Osteocyte (in vitro differentiated cells): Measurements from ENCODE around the gene TAT. TPM values are rescaled to one million over a fixed set of nuclear protein-coding genes. Genes with fewer than 3 reads are reported as not detected.
"Not testable (repeated sequence)": the region's sequence is repeated elsewhere in the genome, so short reads cannot be mapped to it uniquely, and the experiment has no call there.

Experiments used
- DNase-seq: peaks from one replicate; pipeline ENCODE4 v3.0.0; 2021; ENCODE audit warnings: mixed read lengths; ENCODE audit not compliant: unreplicated experiment; ENCODE audit errors: extremely low spot score
- H3K27ac Mint-ChIP-seq: one replicate; pipeline ENCODE4 v1.8.0; 2021; ENCODE audit warnings: mild to moderate bottlenecking, mixed read lengths; ENCODE audit not compliant: unreplicated experiment
- H3K27me3 Mint-ChIP-seq: one replicate; pipeline ENCODE4 v1.8.0; 2021; ENCODE audit warnings: mixed read lengths; ENCODE audit not compliant: unreplicated experiment
- H3K36me3 Mint-ChIP-seq: one replicate; pipeline ENCODE4 v1.8.0; 2021; ENCODE audit warnings: mixed read lengths; ENCODE audit not compliant: unreplicated experiment
- H3K4me1 Mint-ChIP-seq: one replicate; pipeline ENCODE4 v1.8.0; 2021; ENCODE audit warnings: mixed read lengths; ENCODE audit not compliant: unreplicated experiment
- H3K4me3 Mint-ChIP-seq: one replicate; pipeline ENCODE4 v1.8.0; 2021; ENCODE audit warnings: mild to moderate bottlenecking, moderate library complexity, mixed read lengths; ENCODE audit not compliant: unreplicated experiment
- H3K9me3 Mint-ChIP-seq: one replicate; pipeline ENCODE4 v1.8.0; 2021; ENCODE audit warnings: mixed read lengths; ENCODE audit not compliant: unreplicated experiment
- CTCF ChIP-seq: fragments of 200-600 bp; sonication (generic); IDR thresholded peaks from 2 replicates; pipeline ENCODE4 v1.5.0; 2021; ENCODE audit warnings: antibody characterized with exemption, mild to moderate bottlenecking, moderate library complexity
- total RNA-seq: library from RNA; stranded (reverse); gene quantifications from 2 replicates; pipeline ENCODE4 v1.2.1, GENCODE V29; 2021

TAT gene
- total RNA-seq, 1 donor from 2014 or later: not detected

DNA sequence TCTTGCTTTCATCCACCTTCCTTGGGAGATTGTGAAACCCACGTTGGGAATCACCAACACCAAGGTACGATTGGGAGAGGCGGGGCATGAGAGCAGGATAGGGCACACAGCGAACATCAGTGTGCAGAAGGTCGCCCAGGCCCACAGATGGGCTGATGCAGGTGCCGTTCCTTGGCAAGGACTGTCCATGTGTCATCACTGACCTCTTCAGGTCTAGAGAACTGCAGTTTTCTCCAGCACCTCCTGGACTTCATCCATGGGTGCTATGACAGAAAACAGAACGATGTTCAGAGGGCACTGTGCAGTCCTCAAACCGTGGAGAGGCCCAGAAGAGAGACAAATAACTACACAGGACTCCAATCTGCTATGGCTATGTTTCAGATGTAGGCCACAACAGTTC is 23.9 kb upstream of the TAT start:
- Mint-ChIP-seq H3K9me3 (no peaks in the 10 kb centered on the region), H3K4me1 (no peaks in the 10 kb centered on the region), H3K36me3 (no peaks in the 10 kb centered on the region), H3K27ac (no peak overlapping the region), H3K4me3 (no peak overlapping the region), H3K27me3 (peaks cover 9% of the 10 kb centered on the region)
- TF ChIP-seq CTCF: no peak
- DNase-seq: no peak

DNA sequence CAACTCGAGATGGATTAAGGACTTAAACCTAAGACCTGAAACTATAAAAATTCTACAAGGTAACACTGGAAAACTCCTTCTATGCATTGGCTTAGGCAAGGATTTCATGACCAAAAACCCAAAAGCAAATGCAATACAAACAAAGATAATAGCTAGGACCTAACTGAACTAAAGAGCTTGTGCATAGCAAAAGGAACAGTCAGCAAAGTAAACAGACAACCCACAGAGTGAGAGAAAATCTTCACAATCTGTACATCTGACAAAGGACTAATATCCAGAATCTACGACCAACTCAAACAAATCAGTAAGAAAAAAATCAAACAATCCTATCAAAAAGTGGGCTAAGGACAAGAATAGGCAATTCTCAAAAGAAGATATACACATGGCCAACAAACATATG is 21.5 kb upstream of the TAT start:
- not testable (repeated sequence) for H3K4me3 Mint-ChIP-seq, H3K9me3 Mint-ChIP-seq, H3K27ac Mint-ChIP-seq, H3K36me3 Mint-ChIP-seq, H3K4me1 Mint-ChIP-seq, DNase-seq
- peaks cover 16% of the 10 kb centered on the region for H3K27me3 Mint-ChIP-seq

DNA sequence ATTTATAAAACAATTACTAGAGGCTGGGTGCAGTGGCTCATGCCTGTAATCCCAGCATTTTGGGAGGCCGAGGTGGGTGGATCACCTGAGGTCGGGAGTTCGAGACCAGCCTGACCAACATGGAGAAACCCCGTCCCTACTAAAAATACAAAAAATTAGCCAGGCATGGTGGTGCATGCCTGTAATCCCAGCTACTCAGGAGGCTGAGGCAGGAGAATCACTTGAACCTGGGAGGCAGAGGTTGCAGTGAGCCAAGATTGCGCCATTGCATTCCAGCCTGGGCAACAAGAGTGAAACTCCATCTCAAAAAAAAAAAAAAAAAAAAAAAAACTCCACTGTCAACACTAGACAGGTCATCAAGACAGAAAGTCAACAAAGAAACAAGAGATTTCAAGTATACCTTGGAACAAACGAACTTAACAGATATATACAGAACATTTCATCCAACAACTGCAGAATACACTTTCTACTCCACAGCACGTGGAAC is 18.5 kb upstream of the TAT start:
- not testable (repeated sequence) for H3K27ac Mint-ChIP-seq, H3K4me1 Mint-ChIP-seq, H3K4me3 Mint-ChIP-seq, H3K9me3 Mint-ChIP-seq, H3K36me3 Mint-ChIP-seq, DNase-seq
- H3K27me3 Mint-ChIP-seq: peaks cover 26% of the 10 kb centered on the region

DNA sequence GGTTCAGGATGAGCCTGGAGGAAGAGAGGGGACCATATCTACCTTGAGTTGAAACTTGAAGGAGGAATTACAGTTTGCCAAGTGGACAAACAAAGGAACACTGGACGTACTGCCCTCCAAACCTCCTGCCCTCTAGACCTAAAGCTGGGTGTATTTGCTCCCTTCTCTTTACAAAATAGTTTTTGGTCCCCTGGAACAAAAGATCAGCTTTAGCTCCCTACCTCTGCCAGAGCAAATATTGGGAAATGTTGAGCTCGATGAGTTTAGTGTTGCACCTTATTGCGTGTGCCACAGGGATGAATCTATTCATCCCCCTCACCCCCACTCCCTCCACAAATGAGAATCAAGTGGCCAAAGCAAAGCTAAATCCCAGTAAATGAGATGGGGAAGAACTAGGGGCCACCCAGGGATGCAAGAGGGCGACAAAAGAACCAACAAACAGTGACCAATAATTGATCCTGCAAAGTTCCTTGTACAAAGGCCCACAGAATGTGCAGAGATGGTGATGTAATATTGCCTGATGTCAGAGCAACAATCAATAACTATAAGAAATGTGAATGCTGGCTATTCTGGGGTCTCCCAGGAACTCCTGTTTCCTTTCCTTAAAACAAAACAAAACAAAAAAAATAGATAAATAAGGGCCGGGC is 17.2 kb upstream of the TAT start:
- no peak for TF ChIP-seq CTCF
- Mint-ChIP-seq H3K27me3 (peaks cover 26% of the 10 kb centered on the region), H3K27ac (no peak overlapping the region), H3K9me3 (no peaks in the 10 kb centered on the region), H3K36me3 (no peaks in the 10 kb centered on the region), H3K4me1 (no peaks in the 10 kb centered on the region), H3K4me3 (no peak overlapping the region)
- no peak for DNase-seq

- Mint-ChIP-seq H3K27ac (no peak overlapping the region), H3K4me3 (no peak overlapping the region), H3K4me1 (no peaks in the 10 kb centered on the region), H3K36me3 (no peaks in the 10 kb centered on the region), H3K27me3 (peaks cover 26% of the 10 kb centered on the region), H3K9me3 (no peaks in the 10 kb centered on the region)
- no peak for DNase-seq
- no peak for TF ChIP-seq CTCF
Observed at GRCh38 chr16:71593048-71593999, 16.4 kb upstream of the TAT start.

DNA sequence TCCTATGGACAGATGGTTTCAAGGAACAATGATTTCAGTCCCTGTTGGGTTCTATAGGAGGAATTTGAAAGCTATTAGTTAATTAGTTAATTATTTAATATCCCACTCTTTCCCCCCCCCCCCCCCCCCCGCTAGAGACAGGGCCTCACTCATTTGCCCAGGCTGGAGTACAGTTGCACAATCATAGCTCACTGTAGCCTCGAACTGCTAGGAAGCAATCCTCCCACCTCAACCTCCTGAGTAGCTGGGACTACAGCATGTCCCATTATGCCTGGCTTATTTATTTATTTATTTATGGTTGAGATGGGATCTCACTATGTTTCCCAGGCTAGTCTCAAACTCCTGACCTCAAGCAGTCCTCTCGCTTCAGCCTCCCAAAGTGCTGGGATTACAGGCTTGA is 15.0 kb upstream of the TAT start:
- Mint-ChIP-seq H3K27me3 (peaks cover 24% of the 10 kb centered on the region), H3K4me1 (no peaks in the 10 kb centered on the region), H3K4me3 (no peak overlapping the region), H3K36me3 (no peaks in the 10 kb centered on the region), H3K27ac (no peak overlapping the region), H3K9me3 (no peaks in the 10 kb centered on the region)
- DNase-seq: no peak
- TF ChIP-seq CTCF: no peak
